Left hindlimb (tissue), 1 donor: ENCODE data around the gene ZNF804B.

ENCODE experiments used
- DNase-seq: peaks from one replicate; pipeline ENCODE4 v3.0.0-alpha.2; 2018

Gene ZNF804B

DNA sequence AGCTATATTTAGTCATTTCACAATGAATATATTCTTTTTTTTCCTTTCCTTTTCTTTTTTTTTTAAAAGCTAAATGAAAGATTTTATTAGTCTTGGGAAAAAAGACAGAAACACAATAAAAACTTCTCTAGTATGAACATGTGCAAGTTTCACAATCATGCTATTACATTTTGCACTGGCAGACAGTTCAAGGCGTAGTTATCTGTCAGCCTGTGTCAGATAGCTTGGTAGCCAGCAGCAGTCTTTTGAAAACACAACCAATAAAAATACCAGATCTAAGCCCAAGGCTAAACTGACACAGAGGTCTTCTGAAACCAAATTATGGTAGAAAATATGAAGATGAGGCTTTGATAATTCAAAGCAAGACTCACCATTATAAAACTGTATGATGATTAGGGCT lies 241.8 kb downstream of the ZNF804B start:
- no peak for DNase-seq

DNA sequence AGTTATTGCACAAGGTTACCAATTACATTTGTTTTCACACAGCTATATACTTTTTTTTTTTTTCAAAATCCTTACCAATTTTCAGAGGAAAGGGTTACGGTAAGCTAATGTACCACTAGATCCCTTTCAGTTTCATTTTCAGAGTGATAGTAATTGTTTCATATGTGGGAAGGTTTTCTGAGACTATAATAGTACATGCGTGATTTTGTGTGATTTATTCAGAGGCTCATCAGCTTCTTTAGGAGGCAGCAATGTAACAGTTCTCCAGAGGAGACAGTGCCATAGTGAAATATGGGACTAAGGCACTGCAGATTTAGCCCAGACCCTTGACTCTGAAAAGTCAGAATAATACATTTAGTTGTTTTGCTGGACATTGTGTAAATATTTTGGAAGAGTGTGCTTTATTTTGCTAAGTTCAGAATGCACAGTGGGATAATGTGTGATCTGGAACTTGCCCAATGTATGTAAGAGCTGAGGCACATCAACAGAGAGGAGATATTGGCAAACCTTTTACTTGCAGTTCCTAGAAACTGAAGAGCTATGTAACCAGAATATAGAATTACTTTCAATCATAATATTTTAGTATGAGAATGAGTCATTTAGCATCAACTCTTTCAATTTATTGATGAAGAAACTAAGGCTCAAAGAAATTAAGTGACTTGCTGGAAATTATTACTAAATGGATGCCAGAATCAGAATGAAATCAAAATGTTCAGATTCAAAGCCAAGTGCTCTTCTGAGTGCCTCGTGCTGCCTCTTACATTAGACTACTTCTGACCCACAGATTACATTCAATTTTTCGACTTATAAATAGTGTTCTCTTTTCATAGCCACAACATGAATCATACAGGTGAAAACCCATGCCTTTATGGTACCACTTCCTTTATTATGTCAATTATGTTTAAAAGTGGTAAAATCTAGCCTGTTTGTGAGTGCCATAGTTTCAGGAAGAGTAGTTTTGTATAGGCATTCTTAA lies 243.8 kb downstream of the ZNF804B start:
- no peak for DNase-seq

DNA sequence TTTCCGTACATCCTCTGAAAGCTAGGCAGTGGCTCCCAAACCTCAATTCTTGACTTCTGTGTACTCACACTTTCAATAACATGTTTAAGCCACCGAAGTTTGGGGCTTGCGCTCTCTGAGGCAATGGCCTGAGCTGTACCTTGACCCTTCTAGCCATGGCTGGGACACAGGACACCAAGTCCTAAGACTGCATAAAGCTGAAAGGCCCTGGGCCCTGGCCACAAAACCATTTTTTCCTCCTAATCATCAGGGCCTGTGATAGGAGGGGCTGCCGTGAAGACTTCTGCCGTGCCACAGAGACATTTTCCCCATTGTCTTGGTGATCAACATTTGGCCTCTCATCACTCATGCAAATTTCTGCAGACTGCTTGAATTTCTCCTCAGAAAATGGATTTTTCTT lies 252.5 kb downstream of the ZNF804B start:
- DNase-seq, result no peak

DNA sequence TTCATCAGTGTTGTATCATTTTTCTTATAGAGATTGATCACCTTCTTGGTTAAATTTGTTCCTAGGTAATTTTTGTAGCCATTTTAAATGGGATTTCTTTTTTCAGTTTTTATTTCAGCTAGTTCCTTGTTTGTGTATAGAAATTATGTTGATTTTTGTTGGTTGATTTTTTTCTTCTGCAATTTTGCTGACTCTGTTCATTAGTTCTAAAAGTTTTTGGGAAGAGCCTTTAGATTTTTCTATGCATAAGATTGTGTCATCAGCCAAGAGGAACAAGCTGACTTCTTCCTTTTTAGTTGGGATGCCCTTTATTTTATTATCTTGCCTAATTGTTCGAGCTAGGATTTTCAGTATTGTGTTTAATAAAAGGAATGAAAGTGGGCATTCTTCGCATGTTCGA lies 258.2 kb downstream of the ZNF804B start:
- DNase-seq, result no peak

DNA sequence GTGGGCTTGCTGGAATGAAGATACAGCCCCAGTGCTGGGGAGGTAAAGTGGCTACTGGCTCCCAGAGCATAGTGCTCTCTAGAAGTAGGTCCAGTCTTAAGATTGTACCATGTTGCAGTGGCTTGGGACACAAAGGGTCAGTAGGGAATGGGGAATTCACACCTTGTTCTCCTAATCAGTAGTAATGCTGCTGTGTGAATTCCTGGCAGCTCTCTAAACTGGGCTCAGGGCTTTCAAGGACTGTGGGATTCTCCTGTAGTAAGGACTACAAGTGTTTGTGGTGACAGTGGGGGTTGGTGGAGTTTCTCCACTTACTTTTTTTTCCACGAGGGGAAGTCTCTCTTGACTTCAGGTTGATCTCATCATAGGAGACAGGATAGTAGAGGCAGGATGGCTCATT lies 262.2 kb downstream of the ZNF804B start:
- no peak for DNase-seq

DNA sequence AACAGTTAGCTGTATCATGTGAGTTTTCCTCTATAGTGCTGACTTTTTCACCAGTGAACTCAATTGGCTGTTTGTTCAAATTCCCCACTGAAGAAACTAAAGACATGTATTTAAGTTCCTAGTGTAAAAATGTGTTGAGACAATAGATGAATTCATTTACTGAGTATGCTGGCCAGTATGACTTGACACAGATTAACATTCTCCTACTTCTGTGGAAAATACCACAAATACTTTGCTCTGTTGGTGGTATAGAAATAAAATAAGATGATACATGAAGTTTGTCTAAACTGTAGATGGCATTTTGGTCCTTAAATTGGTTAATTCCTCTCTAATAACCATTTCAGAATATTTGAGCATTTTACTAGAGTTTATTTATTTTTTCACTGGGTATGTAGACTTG lies 263.7 kb downstream of the ZNF804B start:
- no peak for DNase-seq

DNA sequence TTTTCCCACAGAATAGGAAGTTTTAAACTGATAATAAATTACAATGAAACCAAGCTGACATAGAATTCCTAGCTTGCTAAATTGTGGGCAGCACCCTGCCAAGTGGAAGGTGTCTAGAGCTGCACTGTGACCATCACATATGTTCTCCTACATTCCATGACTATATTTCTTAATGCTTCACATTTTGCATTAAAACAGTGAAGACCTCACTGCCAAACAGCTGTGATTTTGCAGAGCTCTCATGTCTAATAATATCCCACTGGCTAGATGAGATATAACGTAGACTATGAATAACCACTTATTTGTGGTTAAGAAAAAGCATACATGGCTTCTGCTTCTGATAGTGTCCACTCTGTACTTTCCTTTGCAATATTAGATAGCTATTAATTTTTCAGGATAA lies 264.4 kb downstream of the ZNF804B start:
- no peak for DNase-seq

DNA sequence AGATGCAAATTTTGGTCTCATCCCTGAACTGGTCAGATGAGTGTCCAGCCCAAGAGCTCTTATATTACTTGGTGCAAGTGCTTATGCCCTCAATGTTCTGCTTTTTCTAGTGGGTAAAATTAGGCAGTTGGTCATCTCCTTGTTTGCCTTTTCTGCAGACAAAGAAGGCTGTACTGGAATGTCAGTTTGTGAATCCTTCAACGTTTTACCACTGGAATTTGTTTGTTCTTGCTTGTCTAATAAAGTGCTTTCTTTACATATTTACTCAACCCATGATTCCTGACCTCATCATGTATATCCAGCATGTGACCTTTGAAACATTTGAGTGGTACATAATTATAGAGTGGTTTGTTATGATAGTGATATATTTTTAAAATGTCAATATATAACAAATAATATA lies 268.3 kb downstream of the ZNF804B start:
- DNase-seq, result no peak

DNA sequence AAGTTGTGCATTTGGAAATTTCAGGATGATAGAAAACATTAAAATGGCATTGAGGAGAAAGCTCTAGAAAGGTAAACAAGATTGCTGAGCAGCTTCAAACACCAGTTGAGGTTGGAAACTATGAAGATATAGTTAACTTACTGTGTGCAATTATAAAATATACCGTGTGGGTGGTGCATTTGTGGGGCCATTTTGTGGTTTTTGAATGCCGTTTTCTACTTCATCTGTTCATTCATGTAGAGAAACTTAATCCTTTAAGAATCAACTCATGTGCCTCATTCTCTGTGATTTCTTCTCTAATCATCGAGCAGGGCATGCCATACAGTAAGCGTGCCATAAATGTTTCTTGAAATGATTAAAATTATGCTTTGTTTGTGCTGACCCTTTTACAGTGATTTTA lies 268.8 kb downstream of the ZNF804B start:
- no peak for DNase-seq

DNA sequence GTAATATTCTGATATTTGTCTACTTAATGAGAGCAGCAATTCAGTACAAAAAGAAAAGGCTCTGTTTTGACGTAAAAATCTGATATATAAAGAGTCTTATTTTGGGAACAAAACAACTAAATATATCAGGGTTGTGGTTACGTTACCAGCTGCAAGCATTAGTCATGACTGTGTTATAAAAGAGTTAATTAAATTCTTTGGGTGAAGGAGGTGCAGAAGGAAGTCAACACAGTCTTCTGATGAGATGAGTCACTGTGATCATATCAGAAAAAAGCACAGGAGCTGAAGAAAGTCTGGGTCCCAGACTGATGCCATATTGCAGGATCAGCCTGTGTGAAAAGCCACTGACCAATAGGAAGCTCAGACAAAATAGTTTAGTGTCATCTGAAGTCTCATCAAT lies 270.4 kb downstream of the ZNF804B start:
- DNase-seq, result no peak

DNA sequence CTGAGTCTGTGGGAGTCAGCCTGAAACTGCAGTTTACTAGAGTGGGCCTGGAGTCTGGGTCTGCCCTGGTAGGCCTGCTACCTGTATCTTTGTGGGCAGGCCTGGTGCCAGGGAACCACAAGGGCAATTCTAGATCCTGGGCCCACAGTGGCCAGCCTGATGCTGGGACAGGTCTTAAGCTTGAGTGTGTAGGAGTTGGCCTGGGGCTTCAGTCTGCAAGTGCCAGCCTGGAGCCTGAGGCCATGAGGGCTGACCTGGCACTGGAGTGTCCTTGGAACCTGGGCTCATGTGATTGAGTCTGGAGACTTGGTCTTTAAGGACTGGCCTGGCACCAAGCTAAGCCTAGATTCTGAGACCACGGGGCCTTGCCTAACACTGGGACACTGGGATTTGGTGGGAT lies 281.7 kb downstream of the ZNF804B start:
- DNase-seq, result no peak

DNA sequence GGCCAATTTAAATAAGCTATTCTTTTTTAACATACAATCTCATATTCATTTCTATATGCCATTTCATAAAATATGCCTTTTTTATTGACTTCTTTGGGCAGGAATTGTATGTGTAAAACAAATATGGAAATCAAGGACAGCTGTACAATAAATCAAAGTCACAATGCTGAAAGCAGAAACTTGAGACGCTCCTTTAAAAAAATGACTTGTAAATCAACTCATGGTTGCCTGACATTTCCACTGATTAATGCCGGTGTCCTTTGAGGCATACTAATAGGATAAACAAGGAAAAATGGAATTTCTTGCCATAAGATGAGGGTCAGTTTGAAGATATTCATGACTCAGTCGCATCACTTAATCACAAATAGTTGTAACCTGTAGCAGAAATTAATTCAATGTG lies 283.4 kb downstream of the ZNF804B start:
- DNase-seq, result no peak

DNA sequence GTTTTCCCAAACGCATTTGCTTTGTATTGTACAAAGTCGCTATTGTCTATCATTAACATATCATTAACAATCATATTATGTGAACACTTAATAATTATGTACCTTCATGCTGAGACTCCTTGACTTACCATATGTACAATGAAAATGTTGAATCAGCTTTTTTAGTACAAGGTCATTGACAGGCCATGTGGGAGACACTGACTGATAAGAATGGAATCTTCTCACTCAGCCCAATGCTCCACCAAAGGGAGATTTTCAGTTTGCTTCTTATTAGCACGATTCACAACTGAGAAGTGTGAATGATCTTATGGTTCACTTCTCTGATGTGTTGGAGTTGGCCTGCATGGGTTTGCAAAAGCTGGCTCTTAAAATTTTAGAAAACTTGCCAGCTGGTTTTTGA lies 289.5 kb downstream of the ZNF804B start:
- DNase-seq, result no peak

DNA sequence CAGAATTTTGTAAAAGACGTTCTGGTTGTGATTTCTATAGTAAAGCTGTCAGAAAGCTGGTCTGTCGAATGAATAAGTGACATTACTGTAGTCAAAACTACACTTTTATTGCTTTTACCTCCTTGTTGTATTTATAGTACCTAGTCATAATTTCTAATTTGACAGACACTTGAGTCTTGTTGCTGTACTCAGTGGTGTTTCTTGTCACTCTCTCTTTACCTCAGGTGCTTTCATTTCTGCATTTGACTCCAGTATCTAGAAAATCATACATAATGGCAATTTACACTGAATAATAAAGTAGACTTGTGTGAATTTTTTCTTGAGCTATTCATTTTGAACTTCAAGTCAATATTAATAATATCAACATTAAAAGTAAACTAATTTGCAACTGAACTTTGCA lies 293.6 kb downstream of the ZNF804B start:
- no peak for DNase-seq

DNA sequence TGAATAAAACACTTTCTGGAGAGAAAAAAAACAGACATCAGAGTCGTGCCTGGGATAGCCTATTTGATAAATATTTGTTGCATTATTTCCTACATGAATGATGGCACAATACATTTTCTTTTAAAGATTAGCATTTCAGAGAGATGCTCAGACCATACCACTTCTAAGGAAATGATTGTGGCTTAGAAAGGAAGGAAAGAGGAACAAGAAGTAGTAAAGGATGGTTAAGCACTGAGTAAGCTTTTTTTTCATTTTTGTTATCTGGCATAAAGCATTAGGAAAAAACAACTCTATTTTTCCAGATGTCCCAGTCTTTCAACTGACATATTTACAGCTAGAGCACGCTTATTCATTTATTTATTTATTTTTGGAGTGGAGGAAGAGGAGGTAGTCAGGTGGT lies 294.9 kb downstream of the ZNF804B start:
- DNase-seq, result no peak

DNA sequence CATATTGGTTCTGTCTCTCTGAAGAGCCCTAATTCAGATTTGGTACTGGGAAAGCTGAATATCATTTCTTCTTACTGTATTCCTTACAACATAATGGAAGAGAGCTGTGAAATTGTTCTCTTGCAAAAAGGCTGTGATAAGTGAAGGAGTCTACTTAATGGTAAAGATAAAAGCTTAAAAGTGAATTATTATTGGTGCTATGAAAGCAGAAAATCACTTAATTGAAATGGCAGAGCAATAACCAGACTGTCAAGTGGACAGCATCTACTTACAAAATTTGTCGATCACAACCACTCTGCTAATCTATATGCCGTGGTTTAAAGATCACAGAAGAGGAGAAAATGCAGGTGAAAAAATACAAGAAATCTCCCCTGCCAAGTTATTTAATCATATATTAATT lies 300.7 kb downstream of the ZNF804B start:
- DNase-seq, result no peak

DNA sequence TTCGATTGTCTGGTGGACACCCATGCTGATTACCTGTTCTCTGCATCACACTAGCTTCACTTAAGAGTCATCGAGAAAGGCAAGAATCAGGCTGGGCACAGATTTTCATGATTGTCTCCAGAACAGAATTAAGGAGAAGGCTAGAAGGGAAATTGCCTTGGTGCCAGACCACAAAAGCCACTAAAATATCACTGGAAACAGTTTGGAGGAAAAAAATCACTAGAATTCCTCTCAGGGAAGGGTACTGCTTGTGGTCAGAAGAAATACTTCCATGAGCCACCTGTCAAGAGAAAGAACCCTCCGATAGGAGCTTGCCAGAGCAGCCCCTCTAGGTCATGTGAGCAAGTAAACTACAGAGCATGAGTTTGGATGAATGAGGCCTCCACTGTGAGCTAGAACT lies 305.3 kb downstream of the ZNF804B start:
- DNase-seq, result no peak

DNA sequence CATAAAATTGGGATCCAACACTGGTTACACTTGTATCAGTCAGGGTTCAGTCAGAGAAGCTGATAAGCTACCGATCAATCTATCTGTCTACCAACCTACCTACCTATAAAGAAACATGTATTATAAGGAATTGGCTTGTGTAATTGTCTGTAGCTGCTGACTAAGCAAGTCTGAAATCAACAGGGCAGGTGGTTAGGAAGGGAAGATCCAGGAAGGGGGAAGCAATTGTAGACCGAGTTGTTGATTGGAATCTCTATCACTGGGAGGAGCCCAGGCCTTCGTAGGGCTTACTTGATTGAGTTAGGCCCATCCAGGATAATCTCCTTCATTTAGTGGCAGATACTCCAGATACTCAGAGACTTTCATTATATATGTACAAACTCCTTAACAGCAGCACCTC lies 307.5 kb downstream of the ZNF804B start:
- no peak for DNase-seq

DNA sequence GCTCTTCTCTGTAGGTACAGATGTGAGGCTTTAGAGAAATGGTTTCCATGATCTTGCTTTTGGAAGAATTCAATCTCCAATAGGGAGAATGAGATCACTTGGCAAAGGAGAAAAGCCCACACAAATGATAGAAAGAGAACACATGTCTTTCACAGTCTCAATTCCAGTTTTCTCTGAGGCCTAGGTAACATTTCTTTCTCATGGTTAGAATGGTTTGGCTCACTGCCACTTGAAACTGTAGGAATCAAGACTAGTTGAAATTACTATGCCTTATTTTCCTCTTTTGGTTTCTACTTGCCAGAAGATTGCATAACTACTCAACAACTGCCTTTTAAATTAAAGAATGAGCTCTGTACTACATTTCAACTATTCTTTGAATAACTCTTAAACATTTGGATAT lies 312.6 kb downstream of the ZNF804B start:
- no peak for DNase-seq

DNA sequence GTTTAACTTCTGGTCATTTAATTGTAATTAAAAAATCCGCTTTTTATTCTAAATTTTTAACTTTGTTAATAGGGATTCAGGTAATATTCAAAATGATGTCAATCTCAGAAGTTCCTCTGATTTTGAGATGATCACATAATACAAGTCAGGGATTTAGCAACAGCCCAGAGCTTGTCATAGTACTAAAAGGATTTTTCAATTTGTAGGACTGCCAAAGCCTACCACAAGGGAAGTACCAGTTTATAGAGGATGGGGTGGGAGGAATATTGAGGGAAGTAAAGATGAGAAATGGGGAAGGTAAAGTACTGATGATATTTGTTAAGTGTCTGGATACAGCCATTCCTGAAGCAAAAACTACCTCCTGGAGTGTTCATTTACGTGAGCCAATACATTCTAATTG lies 314.3 kb downstream of the ZNF804B start:
- no peak for DNase-seq

DNA sequence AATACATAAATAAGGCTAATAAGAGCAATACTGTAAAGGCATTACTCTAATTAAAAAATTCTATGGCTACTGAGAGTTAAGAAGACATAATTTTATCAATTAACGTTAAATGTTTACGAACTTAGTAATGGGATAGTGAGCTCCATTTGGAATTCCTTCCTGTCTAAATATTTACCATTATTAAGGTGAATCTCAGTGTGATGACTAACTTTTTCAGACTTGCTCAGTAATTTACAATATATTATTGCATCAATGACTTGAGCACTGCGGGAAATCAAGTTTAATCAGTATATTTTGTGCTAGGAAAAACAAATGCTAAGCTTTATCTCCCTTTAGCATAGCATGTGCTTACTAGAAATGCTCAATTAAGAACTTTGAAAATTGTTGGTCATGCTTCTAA lies 318.5 kb downstream of the ZNF804B start:
- no peak for DNase-seq

DNA sequence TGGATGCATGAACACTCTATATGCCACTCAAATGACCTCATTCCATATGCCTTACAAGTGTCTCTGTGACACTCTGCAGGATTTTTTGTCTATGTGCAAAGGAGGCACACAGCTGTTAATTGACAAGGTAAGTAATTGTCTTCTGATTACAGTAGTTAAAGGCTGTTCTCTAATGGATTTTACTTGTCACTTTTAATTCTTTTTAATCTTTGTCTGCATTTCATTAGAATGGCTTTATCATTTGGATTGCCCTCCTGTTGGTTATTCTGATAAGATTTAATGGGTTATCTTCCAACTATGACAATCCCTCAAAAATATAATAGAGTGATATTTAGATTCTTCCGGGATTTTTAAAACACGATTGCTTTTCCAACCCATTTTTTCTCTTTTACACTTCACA lies 326.1 kb downstream of the ZNF804B start:
- no peak for DNase-seq

DNA sequence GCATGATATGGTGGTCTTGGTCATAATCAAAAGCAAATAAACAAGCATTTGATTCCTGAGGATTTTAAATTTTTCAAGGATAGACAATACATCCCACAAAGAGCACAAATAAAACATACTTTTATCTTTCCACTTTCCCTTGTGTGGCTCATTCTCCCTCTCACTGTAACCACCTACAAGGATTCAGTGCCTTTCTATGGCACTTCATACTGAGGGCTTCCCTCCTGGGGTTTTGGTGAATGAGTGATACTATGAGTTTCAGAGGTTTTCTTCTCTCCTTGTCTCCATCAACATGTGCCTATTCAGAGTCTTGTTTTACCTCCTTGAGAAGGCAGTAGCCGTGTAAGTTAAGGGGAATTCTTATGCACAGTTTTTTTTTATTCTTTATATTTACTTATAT lies 332.1 kb downstream of the ZNF804B start:
- DNase-seq, result no peak

DNA sequence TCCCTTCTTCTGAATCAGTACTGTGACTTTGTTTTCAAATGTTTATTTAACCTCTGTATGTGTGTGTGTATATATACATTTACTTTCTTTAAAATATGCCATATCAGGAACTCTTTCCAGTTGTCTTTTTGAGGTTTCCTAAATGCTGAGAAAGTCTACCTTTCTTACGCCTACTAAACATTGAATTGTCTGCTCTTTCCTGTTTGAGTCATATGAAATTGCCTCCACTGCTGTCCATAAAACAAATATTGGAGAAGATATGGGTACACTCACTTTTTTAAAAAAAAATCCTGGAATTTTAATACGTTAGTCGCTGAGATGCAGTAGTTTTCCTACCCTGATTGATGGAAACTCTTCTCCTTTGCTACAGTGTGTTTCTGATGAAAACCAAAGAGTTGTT lies 334.8 kb downstream of the ZNF804B start:
- no peak for DNase-seq

DNA sequence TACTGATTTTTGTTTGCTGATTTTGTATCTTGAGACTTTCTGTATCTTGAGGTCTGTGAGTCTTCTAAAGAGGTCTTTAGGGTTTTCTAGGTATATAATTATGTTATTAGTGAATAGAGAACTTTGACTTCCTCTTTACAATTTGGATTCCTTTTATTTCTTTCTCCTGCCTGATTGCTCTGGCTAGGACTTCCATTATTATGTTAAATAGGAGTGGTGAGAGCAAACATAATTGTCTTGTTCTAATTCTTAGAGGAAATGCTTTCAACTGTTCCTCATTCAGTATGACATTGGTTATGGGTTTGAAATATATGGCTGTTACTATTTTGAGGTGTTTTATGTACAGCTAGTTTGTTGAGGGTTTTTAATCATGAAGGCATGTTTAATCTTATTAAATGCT lies 344.1 kb downstream of the ZNF804B start:
- no peak for DNase-seq
